ENCODE measurements around the gene NEURL1.

DNA sequence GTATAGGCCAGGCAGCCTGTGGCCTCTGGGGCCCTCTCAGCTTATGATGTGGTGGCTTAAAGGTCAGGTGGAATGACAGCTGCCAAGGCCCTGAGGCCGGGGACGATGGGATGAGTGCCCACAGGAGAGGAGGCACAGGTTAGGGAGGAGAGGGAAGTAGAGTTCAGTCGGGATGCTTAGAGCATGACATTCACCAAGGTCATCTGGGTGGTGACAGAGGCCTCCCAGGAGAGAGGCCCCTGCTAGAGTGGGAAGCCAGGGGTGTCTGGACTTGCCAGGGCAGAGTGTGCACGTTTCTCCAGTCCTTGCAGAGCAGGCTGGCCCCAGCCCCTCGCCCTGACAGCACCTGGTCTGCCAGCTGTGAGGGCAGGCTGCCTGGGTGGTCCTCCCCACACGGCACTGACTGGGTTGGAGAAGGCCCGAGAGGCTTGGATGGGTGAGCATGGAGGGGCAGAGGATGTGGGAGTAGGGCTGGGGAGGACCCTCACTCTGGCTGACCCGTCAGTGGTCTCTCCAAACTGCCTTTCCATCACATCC, 36.3 kb upstream of the NEURL1 start:
- TF ChIP-seq CTCF (IDR thresholded peaks at IDR 0.05) (no peak), POLR2AphosphoS5 (IDR thresholded peaks at IDR 0.05; ENCODE audit: insufficient read depth in 1 of 2, low read depth in 1 of 2) (no peak)

Measured in vagina (tissue), 2 donors.